ENCODE results near the gene KIF16B.

- TF ChIP-seq EGR1 (IDR thresholded peaks at IDR 0.05; ENCODE audit: low read depth) (no peak), EZH2phosphoT487 (IDR thresholded peaks at IDR 0.05; ENCODE audit: borderline replicate concordance) (no peak), CTCF (IDR thresholded peaks at IDR 0.05 in 2 of 3, conservative IDR thresholded peaks at IDR 0.05 in 1 of 3; ENCODE audit: borderline replicate concordance in 1 of 3, insufficient read depth in 1 of 3, low read depth in 2 of 3, low read length in 2 of 3) (no peak), POLR2A (IDR thresholded peaks at IDR 0.05; ENCODE audit: borderline replicate concordance, extremely low read depth, insufficient read depth, insufficient read length) (no peak), FOSL1 (IDR thresholded peaks at IDR 0.05; ENCODE audit: low read depth) (no peak), YY1 (IDR thresholded peaks at IDR 0.05; ENCODE audit: extremely low read depth, insufficient replicate concordance, low read depth, low read length) (no peak)
- TF ChIP-seq, protein P1, sequence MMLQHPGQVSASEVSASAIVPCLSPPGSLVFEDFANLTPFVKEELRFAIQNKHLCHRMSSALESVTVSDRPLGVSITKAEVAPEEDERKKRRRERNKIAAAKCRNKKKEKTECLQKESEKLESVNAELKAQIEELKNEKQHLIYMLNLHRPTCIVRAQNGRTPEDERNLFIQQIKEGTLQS (IDR thresholded peaks at IDR 0.05) = no peak
These were observed 16.9 kb downstream of the KIF16B start for GRCh38 chr20:16556301-16556700.
